Epithelial cell of proximal tubule (primary cell): Measurements from ENCODE around the gene SLCO2A1. TPM values are rescaled to one million over a fixed set of nuclear protein-coding genes. Genes with fewer than 3 reads are reported as not detected.

ENCODE experiments used
- DNase-seq: peaks from one replicate; pipeline ENCODE4 v3.0.0-alpha.2; 2011; ENCODE audit warnings: low read depth
- H3K4me3 ChIP-seq: 2 replicates; pipeline ENCODE4 v1.5.1; 2011; ENCODE audit warnings: low read depth, mild to moderate bottlenecking, low read length
- total RNA-seq: library from RNA; depleted of rRNA; stranded (reverse); fragments of >200 nt; gene quantifications from 2 replicates; pipeline ENCODE4 v1.2.3, GENCODE V29; 2015
- TF ChIP-seq, protein P1 (sequence below): conservative IDR thresholded peaks from 2 replicates; pipeline ENCODE4 v1.5.1; 2012; ENCODE audit warnings: low read depth, mild to moderate bottlenecking, low read length

The SLCO2A1 gene
- total RNA-seq = 0.36 and 0.75 TPM in 2 replicates

DNA sequence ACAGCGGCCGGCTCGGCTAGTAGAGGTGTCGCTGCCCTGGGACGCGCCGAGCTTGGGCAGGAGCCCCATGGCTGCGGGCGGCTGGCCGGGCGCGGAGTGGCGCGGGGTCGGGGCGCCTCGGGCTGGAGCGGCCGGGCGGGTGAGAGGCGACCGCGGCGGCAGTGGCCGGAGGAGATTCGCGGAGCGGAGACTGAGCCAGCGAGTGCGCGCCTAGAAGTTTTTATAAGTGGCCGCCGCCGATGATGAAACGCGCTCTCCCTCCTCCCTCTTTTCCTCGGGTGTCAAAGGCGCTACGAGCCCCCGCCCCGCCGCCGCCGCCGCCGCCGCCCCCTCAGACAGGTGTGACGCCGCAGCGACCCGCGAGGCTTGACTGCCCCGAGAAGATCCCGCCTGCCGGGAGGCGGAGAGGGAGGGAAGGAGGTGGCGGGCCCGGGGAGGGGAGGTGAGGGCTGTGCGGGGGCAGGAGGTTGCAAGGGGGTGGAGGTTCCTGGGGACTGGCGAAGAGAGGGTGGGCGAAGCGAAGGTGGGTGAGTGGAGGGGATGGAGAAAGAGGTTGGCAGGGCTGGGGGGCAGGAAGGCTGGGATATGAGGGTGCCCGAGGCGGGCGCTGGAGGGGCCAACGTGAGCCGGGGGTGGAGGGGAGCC, at the start of gene SLCO2A1:
Gene SLCO2A1, minus strand, starts transcription at position 192 of the 645 bp plus-strand sequence. Its CDS starts 123 bp downstream, at position 69.
- TF ChIP-seq, protein P1, sequence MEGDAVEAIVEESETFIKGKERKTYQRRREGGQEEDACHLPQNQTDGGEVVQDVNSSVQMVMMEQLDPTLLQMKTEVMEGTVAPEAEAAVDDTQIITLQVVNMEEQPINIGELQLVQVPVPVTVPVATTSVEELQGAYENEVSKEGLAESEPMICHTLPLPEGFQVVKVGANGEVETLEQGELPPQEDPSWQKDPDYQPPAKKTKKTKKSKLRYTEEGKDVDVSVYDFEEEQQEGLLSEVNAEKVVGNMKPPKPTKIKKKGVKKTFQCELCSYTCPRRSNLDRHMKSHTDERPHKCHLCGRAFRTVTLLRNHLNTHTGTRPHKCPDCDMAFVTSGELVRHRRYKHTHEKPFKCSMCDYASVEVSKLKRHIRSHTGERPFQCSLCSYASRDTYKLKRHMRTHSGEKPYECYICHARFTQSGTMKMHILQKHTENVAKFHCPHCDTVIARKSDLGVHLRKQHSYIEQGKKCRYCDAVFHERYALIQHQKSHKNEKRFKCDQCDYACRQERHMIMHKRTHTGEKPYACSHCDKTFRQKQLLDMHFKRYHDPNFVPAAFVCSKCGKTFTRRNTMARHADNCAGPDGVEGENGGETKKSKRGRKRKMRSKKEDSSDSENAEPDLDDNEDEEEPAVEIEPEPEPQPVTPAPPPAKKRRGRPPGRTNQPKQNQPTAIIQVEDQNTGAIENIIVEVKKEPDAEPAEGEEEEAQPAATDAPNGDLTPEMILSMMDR = no peak
- DNase-seq = no peak
- peak within 1 kb of the TSS; percentile 68 for H3K4me3 ChIP-seq

- no peak overlapping the region for H3K4me3 ChIP-seq
- TF ChIP-seq, protein P1 = no peak
- DNase-seq = no peak
Measured at GRCh38 chr3:134079111-134079547, 49.4 kb upstream of the SLCO2A1 start.

GRCh38 chr3:134078169-134078831, 48.6 kb upstream of the SLCO2A1 start:
- H3K4me3 ChIP-seq = no peak overlapping the region
- DNase-seq = no peak
- TF ChIP-seq, protein P1 = no peak

GRCh38 chr3:134077649-134078161, 48.0 kb upstream of the SLCO2A1 start:
- DNase-seq = no peak

GRCh38 chr3:134076851-134077250, 47.1 kb upstream of the SLCO2A1 start:
- TF ChIP-seq, protein P1 = no peak
- no peak overlapping the region for H3K4me3 ChIP-seq
- DNase-seq = no peak

More at GRCh38 chr3:134077649-134078161, 48.0 kb upstream of the SLCO2A1 start:
- no peak overlapping the region for H3K4me3 ChIP-seq
- TF ChIP-seq, protein P1 = no peak

GRCh38 chr3:134075846-134076245, 46.1 kb upstream of the SLCO2A1 start:
- no peak for DNase-seq

More at GRCh38 chr3:134075846-134076245, 46.1 kb upstream of the SLCO2A1 start:
- H3K4me3 ChIP-seq = no peak overlapping the region
- TF ChIP-seq, protein P1 = no peak
